Measurements from ENCODE around the gene DHX29.
A peak's percentile ranks its signal among the peaks of the same experiment; 100 is the strongest.

The DHX29 gene

DNA sequence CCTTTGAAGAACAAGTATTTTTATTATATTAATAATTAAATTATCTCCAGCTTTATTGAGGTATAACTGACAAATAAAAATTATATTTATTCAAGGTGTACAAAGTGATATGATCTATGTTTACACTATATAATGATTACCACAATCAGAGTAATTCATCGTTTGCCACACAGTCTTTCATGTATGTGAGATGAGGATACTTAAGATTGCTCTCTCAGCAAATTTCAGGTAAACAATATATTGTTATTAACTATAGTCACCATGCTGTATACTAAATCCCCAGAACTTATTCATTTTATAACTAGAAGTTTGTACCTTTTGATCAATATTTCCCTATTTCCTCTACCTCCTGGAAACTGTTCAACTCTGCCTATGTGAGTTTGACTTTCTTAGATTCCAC, 57.4 kb downstream of the DHX29 start:
- no peak overlapping the region for H3K4me3 ChIP-seq (ENCODE audit: low read length)
- H3K27ac ChIP-seq (ENCODE audit: low read depth, low read length): no peak overlapping the region
- no peaks in the 10 kb centered on the region for H3K27me3 ChIP-seq (ENCODE audit: control insufficient read depth, insufficient read depth, low read length)

GRCh38 chr5:55241746-55242145, 65.7 kb downstream of the DHX29 start:
- H3K4me1 ChIP-seq (ENCODE audit: control insufficient read depth, insufficient read depth, low read length): no peaks in the 10 kb centered on the region
- no peak overlapping the region for H3K27ac ChIP-seq (ENCODE audit: low read depth, low read length)
- H3K36me3 ChIP-seq (ENCODE audit: control insufficient read depth, insufficient read depth, low read length): no peaks in the 10 kb centered on the region
- no peak overlapping the region for H3K9ac ChIP-seq (ENCODE audit: low read length)
- no peaks in the 10 kb centered on the region for H3K27me3 ChIP-seq (ENCODE audit: control insufficient read depth, insufficient read depth, low read length)
- no peak overlapping the region for H3K4me3 ChIP-seq (ENCODE audit: low read length)

More for the DNA sequence above, 57.4 kb downstream of the DHX29 start:
- no peaks in the 10 kb centered on the region for H3K36me3 ChIP-seq (ENCODE audit: control insufficient read depth, insufficient read depth, low read length)
- H3K4me1 ChIP-seq (ENCODE audit: control insufficient read depth, insufficient read depth, low read length): no peaks in the 10 kb centered on the region
- H3K9ac ChIP-seq (ENCODE audit: low read length): no peak overlapping the region

- no peaks in the 10 kb centered on the region for H3K4me1 ChIP-seq (ENCODE audit: control insufficient read depth, insufficient read depth, low read length)
- peaks cover 18% of the 10 kb centered on the region for H3K27me3 ChIP-seq (ENCODE audit: control insufficient read depth, insufficient read depth, low read length)
- no peaks in the 10 kb centered on the region for H3K36me3 ChIP-seq (ENCODE audit: control insufficient read depth, insufficient read depth, low read length)
- no peak overlapping the region for H3K27ac ChIP-seq (ENCODE audit: low read depth, low read length)
- no peak overlapping the region for H3K4me3 ChIP-seq (ENCODE audit: low read length)
- no peak overlapping the region for H3K9ac ChIP-seq (ENCODE audit: low read length)
Observed at GRCh38 chr5:55236800-55237199, 70.7 kb downstream of the DHX29 start.

DNA sequence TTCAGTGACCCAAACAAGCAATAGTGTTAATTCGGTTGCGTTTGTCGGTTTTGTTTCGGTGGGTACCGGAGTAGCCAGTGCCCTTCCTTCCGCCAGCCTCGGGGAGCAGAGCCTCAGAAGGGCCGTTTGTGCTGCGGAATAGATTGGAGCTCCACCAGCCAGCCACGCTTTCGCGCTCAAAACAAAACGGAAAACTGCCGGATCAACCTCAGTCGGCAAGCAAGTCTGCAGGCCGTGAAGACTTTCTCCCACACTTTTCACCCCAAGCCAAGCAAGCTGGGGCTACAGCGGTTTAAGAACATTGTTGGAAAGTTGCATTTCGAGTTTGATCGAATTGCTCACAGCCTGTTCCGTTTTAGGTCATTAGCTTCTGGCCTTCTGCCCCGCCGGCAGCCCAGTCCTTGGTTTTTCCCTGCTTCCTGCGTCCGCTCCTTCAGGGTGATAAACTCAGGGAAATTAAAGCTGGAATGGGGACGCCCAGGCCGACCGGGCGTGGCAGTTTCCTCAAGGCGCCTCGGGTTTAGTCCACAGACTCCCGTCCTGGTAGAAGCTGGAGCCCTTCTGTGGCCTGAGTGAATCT, 73.3 kb downstream of the DHX29 start:
- Histone ChIP-seq H3K4me3 (ENCODE audit: low read length) (peak overlapping the region; percentile 63), H3K4me1 (ENCODE audit: control insufficient read depth, insufficient read depth, low read length) (peaks cover 6% of the 10 kb centered on the region), H3K27me3 (ENCODE audit: control insufficient read depth, insufficient read depth, low read length) (peaks cover 36% of the 10 kb centered on the region), H3K27ac (ENCODE audit: low read depth, low read length) (no peak overlapping the region), H3K9ac (ENCODE audit: low read length) (no peak overlapping the region), H3K36me3 (ENCODE audit: control insufficient read depth, insufficient read depth, low read length) (no peaks in the 10 kb centered on the region)

- peak within 1 kb of the TSS; percentile 63 for H3K4me3 ChIP-seq (ENCODE audit: low read length)
- no peak within 1 kb of the TSS for H3K27ac ChIP-seq (ENCODE audit: low read depth, low read length)
- no peak within 1 kb of the TSS for H3K9ac ChIP-seq (ENCODE audit: low read length)
- H3K36me3 ChIP-seq (ENCODE audit: control insufficient read depth, insufficient read depth, low read length): no peaks in the 10 kb centered on the region
- H3K4me1 ChIP-seq (ENCODE audit: control insufficient read depth, insufficient read depth, low read length): peaks cover 6% of the 10 kb centered on the region
- peaks cover 42% of the 10 kb centered on the region for H3K27me3 ChIP-seq (ENCODE audit: control insufficient read depth, insufficient read depth, low read length)
Observed at GRCh38 chr5:55232985-55233928, 74.2 kb downstream of the DHX29 start, which contains the start of gene CCNO. TSS of gene CCNO (minus strand) at chr5:55233608. CDS start at chr5:55233523, 85 bp downstream.

DNA sequence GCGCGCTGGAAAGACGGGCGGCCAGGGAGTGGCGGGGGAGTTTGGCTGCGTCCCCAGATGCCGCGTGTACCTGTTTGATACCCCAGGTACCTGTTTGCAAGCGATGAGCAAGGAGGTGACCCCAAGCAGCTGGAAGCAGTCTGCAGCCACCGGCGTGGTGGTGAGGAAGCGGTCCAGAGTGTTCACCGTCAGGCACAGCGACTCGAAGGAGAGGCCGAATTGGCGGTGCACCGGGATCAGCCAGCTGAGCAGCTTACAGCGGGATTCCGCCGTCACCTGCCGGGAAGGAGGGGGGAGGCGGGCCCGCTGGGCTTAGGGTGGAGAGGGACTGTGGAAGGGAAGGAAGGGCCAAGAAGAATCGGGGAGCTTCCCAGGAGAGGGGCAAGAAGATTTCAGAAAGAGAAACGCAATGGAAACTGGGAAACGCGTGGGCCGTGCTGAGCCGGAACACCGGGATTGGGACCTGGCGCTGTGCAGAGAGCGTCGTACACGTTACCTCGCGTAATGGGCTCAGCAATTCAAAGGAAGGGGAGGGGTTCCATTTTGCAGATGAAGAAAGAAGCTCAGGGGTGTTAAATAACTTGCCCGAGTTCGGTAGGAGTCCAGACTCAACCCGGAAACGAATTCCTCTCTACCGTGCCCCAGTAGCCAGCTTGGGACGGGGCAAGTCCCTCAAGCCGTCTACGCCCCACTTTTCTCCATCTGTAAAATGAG, 75.1 kb downstream of the DHX29 start:
- H3K9ac ChIP-seq (ENCODE audit: low read length): no peak overlapping the region
- peaks cover 8% of the 10 kb centered on the region for H3K4me1 ChIP-seq (ENCODE audit: control insufficient read depth, insufficient read depth, low read length)
- no peak overlapping the region for H3K27ac ChIP-seq (ENCODE audit: low read depth, low read length)
- no peaks in the 10 kb centered on the region for H3K36me3 ChIP-seq (ENCODE audit: control insufficient read depth, insufficient read depth, low read length)
- H3K27me3 ChIP-seq (ENCODE audit: control insufficient read depth, insufficient read depth, low read length): peaks cover 47% of the 10 kb centered on the region
- peak overlapping the region; percentile 63 for H3K4me3 ChIP-seq (ENCODE audit: low read length)

GRCh38 chr5:55231919-55232270, 75.6 kb downstream of the DHX29 start:
- Histone ChIP-seq H3K27ac (ENCODE audit: low read depth, low read length) (no peak overlapping the region), H3K27me3 (ENCODE audit: control insufficient read depth, insufficient read depth, low read length) (peaks cover 52% of the 10 kb centered on the region), H3K4me3 (ENCODE audit: low read length) (peak overlapping the region; percentile 63), H3K4me1 (ENCODE audit: control insufficient read depth, insufficient read depth, low read length) (peaks cover 8% of the 10 kb centered on the region), H3K36me3 (ENCODE audit: control insufficient read depth, insufficient read depth, low read length) (no peaks in the 10 kb centered on the region), H3K9ac (ENCODE audit: low read length) (no peak overlapping the region)

DNA sequence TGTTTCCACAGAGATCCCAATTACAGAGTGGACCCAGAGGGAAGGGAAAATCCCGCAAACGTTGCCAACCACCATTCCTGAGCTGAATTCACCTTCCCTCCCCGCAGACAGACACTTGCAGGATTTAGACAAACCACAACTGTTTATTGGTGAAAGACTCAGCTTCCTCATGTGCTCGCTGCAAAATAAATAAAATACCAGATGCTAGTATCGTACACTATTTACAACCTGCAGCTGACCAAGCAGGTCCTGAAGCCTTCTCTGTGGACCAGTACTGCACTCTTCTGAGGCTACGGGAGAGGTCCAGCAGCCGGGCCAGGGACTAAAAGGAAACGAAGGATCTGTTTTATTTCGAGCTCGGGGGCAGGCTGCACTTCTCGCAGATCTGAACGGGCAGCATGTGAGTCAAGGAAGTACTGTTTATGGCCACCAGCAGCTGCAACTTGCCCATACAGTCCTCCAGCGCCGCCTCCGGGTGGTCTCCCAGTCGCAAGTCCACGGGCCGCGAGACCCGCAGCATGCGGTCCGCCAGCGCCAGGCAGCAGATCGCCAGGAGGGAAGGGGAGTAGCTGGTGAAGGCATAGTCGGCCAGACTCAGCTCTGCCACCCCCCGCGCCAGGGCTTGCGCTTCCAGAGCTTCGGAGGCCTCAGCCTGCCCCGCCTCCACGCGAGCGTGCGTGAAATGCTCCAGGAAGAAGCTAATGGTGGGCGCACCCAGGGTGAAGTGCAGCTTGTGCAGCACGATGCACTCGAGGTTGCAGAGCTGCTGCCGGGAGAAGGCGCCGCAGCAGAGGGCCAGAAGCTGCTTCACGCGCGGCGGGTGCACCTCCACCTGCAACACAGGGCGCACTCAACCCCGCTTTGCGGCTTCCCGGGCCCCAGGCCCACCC, 76.2 kb downstream of the DHX29 start:
- Histone ChIP-seq H3K27ac (ENCODE audit: low read depth, low read length) (no peak overlapping the region), H3K36me3 (ENCODE audit: control insufficient read depth, insufficient read depth, low read length) (no peaks in the 10 kb centered on the region), H3K4me3 (ENCODE audit: low read length) (peak overlapping the region; percentile 49), H3K4me1 (ENCODE audit: control insufficient read depth, insufficient read depth, low read length) (peaks cover 8% of the 10 kb centered on the region), H3K9ac (ENCODE audit: low read length) (no peak overlapping the region), H3K27me3 (ENCODE audit: control insufficient read depth, insufficient read depth, low read length) (peaks cover 58% of the 10 kb centered on the region)

DNA sequence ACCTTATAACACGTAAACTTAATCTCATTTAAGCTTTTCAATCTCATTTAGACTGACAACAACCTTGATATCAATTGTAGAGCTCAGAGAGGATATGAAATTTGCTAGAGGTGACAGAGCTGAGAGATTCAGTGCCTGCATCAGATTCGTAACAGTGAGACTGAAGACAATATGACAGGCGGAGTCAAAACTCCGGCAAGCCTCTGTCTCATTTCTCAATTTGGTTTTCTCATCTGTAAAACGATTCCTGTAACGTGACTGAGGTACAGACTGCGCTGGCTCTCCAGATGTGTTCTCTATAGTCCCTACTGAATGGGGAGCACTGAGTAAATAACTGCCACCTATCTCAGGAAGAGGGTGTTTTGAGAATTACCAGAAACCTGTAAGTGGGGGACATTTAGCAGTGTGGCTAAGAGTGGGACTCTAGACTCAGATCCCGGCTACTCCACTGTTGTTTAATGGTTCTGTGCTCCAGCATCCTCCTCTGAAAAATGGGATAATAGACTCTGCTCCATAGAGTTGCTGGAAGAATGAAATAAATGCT, 77.3 kb downstream of the DHX29 start:
- Histone ChIP-seq H3K4me3 (ENCODE audit: low read length) (no peak overlapping the region), H3K36me3 (ENCODE audit: control insufficient read depth, insufficient read depth, low read length) (no peaks in the 10 kb centered on the region), H3K4me1 (ENCODE audit: control insufficient read depth, insufficient read depth, low read length) (peaks cover 8% of the 10 kb centered on the region), H3K27ac (ENCODE audit: low read depth, low read length) (no peak overlapping the region), H3K27me3 (ENCODE audit: control insufficient read depth, insufficient read depth, low read length) (peaks cover 68% of the 10 kb centered on the region), H3K9ac (ENCODE audit: low read length) (no peak overlapping the region)

- Histone ChIP-seq H3K27ac (ENCODE audit: low read depth, low read length) (no peak overlapping the region), H3K4me1 (ENCODE audit: control insufficient read depth, insufficient read depth, low read length) (peaks cover 8% of the 10 kb centered on the region), H3K9ac (ENCODE audit: low read length) (no peak overlapping the region), H3K27me3 (ENCODE audit: control insufficient read depth, insufficient read depth, low read length) (peaks cover 78% of the 10 kb centered on the region), H3K4me3 (ENCODE audit: low read length) (peak overlapping the region; percentile 52), H3K36me3 (ENCODE audit: control insufficient read depth, insufficient read depth, low read length) (no peaks in the 10 kb centered on the region)
Observed at GRCh38 chr5:55227664-55228430, 79.6 kb downstream of the DHX29 start.
